ENCODE data around the gene UVRAG. TPM values are rescaled to one million over a fixed set of nuclear protein-coding genes. Genes with fewer than 3 reads are reported as not detected.

The UVRAG gene
- total RNA-seq = 14.3 and 16.7 TPM in 2 replicates

DNA sequence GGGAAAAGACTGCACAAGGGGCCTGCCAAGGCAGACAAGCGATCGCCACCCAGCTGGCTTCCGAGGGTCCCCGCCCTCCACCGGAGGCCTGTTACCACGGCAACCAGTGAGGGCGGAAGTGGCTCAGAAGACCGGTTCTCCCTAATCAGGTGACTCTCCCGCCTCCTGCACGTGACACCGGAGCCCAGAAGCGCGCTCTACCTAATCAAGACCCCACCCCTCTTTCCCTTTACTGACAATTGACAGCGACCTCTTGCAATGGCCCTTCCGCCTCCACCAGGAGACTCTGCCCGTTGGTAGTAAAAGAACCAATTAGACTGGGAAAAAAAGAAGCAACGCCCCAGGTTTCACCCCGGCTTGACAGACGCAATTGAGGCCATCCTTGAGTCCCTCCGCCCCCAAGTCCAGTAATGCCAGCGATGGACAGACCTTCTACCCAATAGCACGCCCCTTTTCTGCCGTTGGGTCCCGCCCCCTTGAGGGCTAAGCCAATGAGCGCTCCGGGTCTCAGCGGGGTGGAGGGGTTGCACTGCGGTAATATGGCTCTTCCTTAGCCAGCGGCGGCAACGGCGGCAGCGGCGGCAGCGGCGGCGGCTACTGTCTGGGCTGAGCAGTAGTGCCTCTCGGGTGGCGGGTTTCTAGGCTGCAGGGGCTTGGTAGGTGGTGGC, at the start of gene UVRAG:
Gene UVRAG (plus strand): TSS at position 534 of the 668 bp plus-strand sequence. CDS start 198 bp downstream, outside the sequence.

DNA sequence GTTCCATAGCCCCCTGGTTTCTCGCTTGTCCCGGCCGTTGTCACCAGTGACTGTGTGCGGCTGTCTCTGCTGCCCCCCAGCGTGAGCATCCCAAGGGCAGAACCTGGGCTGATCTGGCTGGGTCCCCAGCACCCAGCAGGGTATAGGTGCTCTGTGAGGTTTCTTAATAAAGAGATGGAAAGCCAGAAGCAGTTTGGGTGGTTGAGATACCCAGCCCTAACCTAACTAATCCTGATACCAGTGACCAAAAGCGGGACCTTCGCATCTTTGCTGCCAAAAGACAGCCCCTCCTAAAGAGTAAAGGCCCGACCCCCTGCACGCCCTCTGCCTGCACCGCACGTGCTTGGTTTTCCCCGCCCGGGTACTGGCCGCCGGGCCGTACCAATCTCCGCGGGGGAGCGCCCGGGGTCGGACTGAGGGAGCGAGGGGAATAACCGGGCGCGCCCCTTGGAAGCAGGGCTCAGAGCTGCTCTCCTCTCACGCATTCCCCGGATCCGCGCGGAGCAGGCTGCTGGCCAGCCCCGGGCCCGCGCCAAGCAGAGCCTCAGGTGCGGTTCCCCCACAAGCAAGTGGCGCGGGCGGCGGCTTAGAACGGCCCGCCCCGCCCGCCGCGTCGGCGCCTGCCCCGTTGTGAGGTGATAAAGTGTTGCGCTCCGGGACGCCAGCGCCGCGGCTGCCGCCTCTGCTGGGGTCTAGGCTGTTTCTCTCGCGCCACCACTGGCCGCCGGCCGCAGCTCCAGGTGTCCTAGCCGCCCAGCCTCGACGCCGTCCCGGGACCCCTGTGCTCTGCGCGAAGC, 46.7 kb upstream of the UVRAG start, which contains the start of gene DGAT2:
Gene DGAT2 (plus strand): TSS at position 667 of the 797 bp plus-strand sequence. CDS start 214 bp downstream, outside the sequence.

Other genes with a start within 250 kb of the UVRAG start
- 2.1 and 3.7 TPM in 2 replicates for gene MAP6, start 146.2 kb upstream of the UVRAG start, total RNA-seq
- not detected in 2 replicates for gene MOGAT2, start 97.4 kb upstream of the UVRAG start, total RNA-seq
- 9.0 and 13.2 TPM in 2 replicates for gene DGAT2, start 46.4 kb upstream of the UVRAG start, total RNA-seq